Kidney (tissue), 14 donors: ENCODE results near the gene OR1K1. TPM values are rescaled to one million over a fixed set of nuclear protein-coding genes. Genes with fewer than 3 reads are reported as not detected.

Experiments used
- DNase-seq, 5 donors: peaks; one replicate each; pipeline ENCODE4 v3.0.0-alpha.2; 2013 to 2020
- FAIRE-seq: peaks from 2 replicates; lab custom pipeline; 2012; peaks lifted over from hg19 to GRCh38; lab: Jason Lieb, UNC
- H3K27ac ChIP-seq, 2 donors: one replicate each; pipeline ENCODE4 v1.7.0; 2013; ENCODE audit warnings: low read depth in 2 of 2, low read length in 2 of 2, inconsistent platforms in 1 of 2
- H3K27me3 ChIP-seq: one replicate; pipeline ENCODE4 v1.7.1; 2013; ENCODE audit warnings: low read length, inconsistent platforms; ENCODE audit not compliant: control insufficient read depth, insufficient read depth
- H3K36me3 ChIP-seq, 3 donors: one replicate each; pipeline versions ENCODE4 v1.7.0 to v1.7.1; 2013; ENCODE audit warnings: low read length in 3 of 3, control low read depth in 1 of 3, inconsistent platforms in 1 of 3; ENCODE audit not compliant: insufficient read depth in 3 of 3, control insufficient read depth in 2 of 3
- H3K4me1 ChIP-seq, 3 donors: one replicate each; pipeline versions ENCODE4 v1.7.0 to v1.7.1; 2013; ENCODE audit warnings: low read length in 3 of 3, inconsistent platforms in 1 of 3, low read depth in 1 of 3; ENCODE audit not compliant: control insufficient read depth in 2 of 3, insufficient read depth in 2 of 3
- H3K4me3 ChIP-seq, 3 donors: one replicate each; pipeline versions ENCODE4 v1.7.0 to v1.8.1; 2013; ENCODE audit warnings: low read length in 3 of 3, control low read depth in 1 of 3, inconsistent platforms in 1 of 3
- H3K9ac ChIP-seq, 3 donors: one replicate each; pipeline versions ENCODE4 v1.7.0 to v1.7.1; 2013; ENCODE audit warnings: low read length in 3 of 3, control low read depth in 1 of 3, inconsistent platforms in 1 of 3
- H3K9me3 ChIP-seq, 3 donors: one replicate each; pipeline versions ENCODE4 v1.7.0 to v1.7.1; 2013; ENCODE audit warnings: low read length in 3 of 3, control low read depth in 1 of 3, inconsistent platforms in 1 of 3; ENCODE audit not compliant: control insufficient read depth in 2 of 3, insufficient read depth in 1 of 3
- intact Hi-C: fragments of 100-400 bp; cut with DNase I; formaldehyde crosslinking; loops from one replicate; pipeline ENCODE4 v1.11.1; 2022
- polyA plus RNA-seq: library from polyadenylated mRNA; stranded (reverse); fragments of 350-450 nt; fragmentation: Illumina TruSeq; extraction: RNeasy Lipid Tissue Mini Kit (QIAGEN cat#74804); gene quantifications from one replicate; pipeline ENCODE4 v1.2.3, GENCODE V29; 2014; ENCODE audit warnings: low read depth, low replicate concordance; ENCODE audit not compliant: insufficient read depth
- total RNA-seq: library from RNA; stranded (reverse); fragmentation: NEBNext Ultra II Directional; extraction: Animal tissue kit (Norgen Biotek cat#: 25700); gene quantifications from one replicate; pipeline ENCODE4 v1.2.1, GENCODE V29; 2021
- TF ChIP-seq, protein P1 (sequence below): IDR thresholded peaks from 3 replicates; pipeline ENCODE4 v1.5.1; 2012; ENCODE audit warnings: mild to moderate bottlenecking, moderate library complexity, borderline replicate concordance; ENCODE audit not compliant: insufficient read depth; ENCODE audit errors: extremely low read depth
- donor health status: control.
- donor health status: control.
- donor health status: control.
- donor health status: control.
- donor health status: control.
- donor health status: DM: yes; HTN: yes; CAD: no.
- donor health status: Normal renal cell carcinoma (clear cell type).

Gene OR1K1
- total and polyA plus RNA-seq, 2 donors from 2014 or later: not detected

DNA sequence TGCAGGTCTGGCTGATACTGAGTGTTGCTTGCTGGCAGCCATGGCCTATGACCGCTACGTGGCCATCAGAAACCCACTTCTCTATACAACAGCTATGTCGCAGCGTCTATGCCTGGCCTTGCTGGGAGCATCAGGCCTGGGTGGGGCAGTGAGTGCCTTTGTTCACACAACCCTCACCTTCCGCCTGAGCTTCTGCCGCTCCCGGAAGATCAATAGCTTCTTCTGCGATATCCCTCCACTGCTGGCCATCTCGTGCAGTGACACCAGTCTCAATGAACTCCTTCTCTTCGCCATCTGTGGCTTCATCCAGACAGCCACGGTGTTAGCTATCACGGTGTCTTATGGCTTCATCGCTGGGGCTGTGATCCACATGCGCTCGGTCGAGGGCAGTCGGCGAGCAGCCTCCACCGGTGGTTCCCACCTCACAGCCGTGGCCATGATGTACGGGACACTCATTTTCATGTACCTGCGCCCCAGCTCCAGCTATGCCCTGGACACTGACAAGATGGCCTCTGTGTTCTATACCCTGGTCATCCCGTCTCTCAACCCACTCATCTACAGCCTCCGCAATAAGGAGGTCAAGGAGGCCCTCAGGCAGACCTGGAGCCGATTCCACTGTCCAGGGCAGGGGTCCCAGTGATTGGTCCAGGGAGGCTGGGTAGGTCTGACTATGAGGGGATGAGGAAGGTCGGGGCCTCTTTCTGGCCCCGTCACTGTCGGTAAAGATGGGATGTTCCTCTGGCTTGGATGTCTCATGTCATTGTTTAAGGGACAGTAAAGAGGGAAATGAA lies 10.5 kb upstream of the OR1K1 start:
- H3K9ac ChIP-seq: no peak overlapping the region
- intact Hi-C loops: no loop called here

DNA sequence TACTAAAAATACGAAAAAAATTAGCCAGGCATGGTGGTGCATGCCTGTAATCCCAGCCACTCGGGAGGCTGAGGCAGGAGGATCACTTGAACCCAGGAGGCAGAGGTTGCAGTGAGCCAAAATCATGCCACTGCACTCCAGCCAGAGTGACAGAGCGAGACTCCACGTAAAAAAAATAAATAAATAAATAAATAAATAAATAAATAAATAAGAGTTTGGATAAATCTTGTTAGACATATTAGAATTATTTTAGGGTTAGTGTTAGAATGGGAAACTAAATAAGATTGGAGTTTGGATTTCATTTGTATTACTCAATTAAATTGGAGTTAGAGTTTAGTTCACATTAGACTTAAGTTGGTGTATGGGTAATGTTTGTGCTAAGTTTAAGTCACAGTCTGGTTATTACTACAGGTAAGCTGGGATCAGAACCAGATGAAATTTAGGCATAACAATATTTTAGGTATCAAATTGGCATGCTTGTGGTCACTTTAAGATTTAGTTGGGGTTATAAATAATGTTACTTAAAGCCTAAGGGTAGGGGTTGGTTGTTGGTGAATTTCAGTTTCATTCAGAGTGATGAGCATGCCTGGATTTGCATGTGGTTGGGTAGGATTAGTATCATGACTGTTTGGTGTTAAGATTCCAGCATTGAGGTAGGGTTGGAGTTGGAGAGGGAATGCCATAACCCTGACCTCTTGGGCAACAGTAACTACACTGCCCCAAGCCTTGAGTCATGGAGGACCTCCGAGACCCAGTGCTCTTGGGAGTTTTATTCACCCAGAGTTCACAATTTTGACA lies 7.9 kb upstream of the OR1K1 start:
- DNase-seq (no peak), FAIRE-seq (no peak)
- H3K4me1 ChIP-seq: no peaks in the 10 kb centered on the region
- no peak overlapping the region for H3K27ac ChIP-seq
- no peak overlapping the region for H3K4me3 ChIP-seq
- intact Hi-C loops: no loop called here
- H3K36me3 ChIP-seq: no peaks in the 10 kb centered on the region
- TF ChIP-seq, protein P1, sequence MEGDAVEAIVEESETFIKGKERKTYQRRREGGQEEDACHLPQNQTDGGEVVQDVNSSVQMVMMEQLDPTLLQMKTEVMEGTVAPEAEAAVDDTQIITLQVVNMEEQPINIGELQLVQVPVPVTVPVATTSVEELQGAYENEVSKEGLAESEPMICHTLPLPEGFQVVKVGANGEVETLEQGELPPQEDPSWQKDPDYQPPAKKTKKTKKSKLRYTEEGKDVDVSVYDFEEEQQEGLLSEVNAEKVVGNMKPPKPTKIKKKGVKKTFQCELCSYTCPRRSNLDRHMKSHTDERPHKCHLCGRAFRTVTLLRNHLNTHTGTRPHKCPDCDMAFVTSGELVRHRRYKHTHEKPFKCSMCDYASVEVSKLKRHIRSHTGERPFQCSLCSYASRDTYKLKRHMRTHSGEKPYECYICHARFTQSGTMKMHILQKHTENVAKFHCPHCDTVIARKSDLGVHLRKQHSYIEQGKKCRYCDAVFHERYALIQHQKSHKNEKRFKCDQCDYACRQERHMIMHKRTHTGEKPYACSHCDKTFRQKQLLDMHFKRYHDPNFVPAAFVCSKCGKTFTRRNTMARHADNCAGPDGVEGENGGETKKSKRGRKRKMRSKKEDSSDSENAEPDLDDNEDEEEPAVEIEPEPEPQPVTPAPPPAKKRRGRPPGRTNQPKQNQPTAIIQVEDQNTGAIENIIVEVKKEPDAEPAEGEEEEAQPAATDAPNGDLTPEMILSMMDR: no peak
- H3K27me3 ChIP-seq: no peaks in the 10 kb centered on the region
- H3K9me3 ChIP-seq: no peaks in the 10 kb centered on the region
- H3K9ac ChIP-seq: no peak overlapping the region

More for the DNA sequence above, 10.5 kb upstream of the OR1K1 start:
- Histone ChIP-seq H3K4me1 (no peaks in the 10 kb centered on the region), H3K36me3 (no peaks in the 10 kb centered on the region), H3K4me3 (no peak overlapping the region), H3K9me3 (no peaks in the 10 kb centered on the region), H3K27ac (no peak overlapping the region), H3K27me3 (no peaks in the 10 kb centered on the region)
- no peak for DNase-seq
- TF ChIP-seq, protein P1: no peak
- FAIRE-seq: no peak

DNA sequence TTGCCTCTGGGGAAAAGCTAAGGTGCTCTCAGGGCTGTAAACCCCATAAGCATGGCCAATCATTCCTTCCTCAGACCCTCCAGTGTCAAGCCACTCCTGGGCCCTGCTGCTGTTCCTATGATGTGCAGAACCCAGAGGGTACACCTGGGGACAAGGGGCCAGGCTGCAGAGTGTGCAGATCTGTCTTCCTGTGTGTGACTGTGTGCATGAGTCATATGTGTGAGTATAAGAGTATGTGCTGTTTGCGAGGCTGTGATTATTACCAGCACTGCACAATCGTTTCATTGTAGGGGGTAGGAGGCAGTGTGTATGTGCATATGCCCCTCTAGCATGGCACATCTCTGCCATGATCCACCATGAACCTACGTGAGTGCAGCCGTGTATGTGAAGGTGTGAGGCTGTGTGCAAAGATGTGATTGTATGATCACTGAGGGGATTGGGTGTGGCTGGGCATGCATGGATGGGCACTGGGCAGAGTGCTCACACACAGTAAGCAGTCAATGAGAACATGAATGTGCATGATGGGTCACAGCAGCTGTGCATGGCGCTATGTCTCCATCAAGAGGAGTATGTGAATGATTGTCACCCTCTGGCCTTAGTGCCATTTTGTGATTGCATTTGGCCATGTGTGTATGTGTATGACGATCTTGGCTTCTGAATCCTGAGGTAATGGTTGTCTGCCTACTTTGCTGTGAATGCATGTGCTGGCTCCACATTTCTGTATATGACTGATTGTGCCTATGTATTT lies 2.4 kb upstream of the OR1K1 start:
- FAIRE-seq (no peak), DNase-seq (no peak)
- TF ChIP-seq, protein P1: no peak
- Histone ChIP-seq H3K9ac (no peak overlapping the region), H3K4me1 (no peaks in the 10 kb centered on the region), H3K4me3 (no peak overlapping the region), H3K36me3 (no peaks in the 10 kb centered on the region), H3K27me3 (no peaks in the 10 kb centered on the region), H3K9me3 (no peaks in the 10 kb centered on the region), H3K27ac (no peak overlapping the region)
- intact Hi-C loops: no loop called here
